Measurements from ENCODE around the gene SYMPK.
A peak's percentile ranks its signal among the peaks of the same experiment; 100 is the strongest.
"Not testable (repeated sequence)": the region's sequence is repeated elsewhere in the genome, so short reads cannot be mapped to it uniquely, and the experiment has no call there.

The SYMPK gene

GRCh38 chr19:45862564-45863334 lies at the start of gene SYMPK:
Gene SYMPK, minus strand, starts transcription at chr19:45863147. Its CDS starts 8,652 bp downstream, at chr19:45854495.
- TF ChIP-seq ZNF274 (IDR thresholded peaks at IDR 0.05; ENCODE audit: low read depth, low read length): no peak
- H3K4me3 ChIP-seq (ENCODE audit: low read length): peak within 1 kb of the TSS; percentile 88

- TF ChIP-seq ZNF274 (IDR thresholded peaks at IDR 0.05; ENCODE audit: low read depth, low read length): no peak
- no peak overlapping the region for H3K4me3 ChIP-seq (ENCODE audit: low read length)
Observed at GRCh38 chr19:45911291-45911690, 48.3 kb upstream of the SYMPK start.

GRCh38 chr19:45908956-45909355 lies 46.0 kb upstream of the SYMPK start:
- no peak overlapping the region for H3K4me3 ChIP-seq (ENCODE audit: low read length)
- no peak for TF ChIP-seq ZNF274 (IDR thresholded peaks at IDR 0.05; ENCODE audit: low read depth, low read length)

DNA sequence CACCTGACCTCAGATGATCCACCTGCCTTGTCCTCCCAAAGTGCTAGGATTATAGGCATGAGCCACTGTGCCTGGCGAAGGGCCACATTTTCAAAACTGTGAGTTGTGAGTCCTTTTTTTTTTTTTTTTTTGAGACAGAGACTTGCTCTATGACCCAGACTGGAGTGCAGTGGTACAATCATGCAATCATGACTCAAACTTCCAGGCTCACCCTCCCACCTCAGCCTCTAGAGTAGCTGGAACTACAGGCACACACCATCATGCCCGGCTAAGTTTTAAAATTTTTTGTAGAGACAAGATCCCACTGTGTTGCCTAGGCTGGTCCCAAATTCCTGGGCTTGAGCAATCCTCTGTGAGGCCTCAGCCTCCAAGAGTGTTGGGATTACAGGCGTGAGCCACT lies 43.3 kb upstream of the SYMPK start:
- TF ChIP-seq ZNF274 (IDR thresholded peaks at IDR 0.05; ENCODE audit: low read depth, low read length): no peak
- no peak overlapping the region for H3K4me3 ChIP-seq (ENCODE audit: low read length)

GRCh38 chr19:45905011-45905410 lies 42.1 kb upstream of the SYMPK start:
- TF ChIP-seq ZNF274 (IDR thresholded peaks at IDR 0.05; ENCODE audit: low read depth, low read length): no peak

GRCh38 chr19:45902651-45903625 lies 40.0 kb upstream of the SYMPK start:
- no peak for TF ChIP-seq ZNF274 (IDR thresholded peaks at IDR 0.05; ENCODE audit: low read depth, low read length)
- H3K4me3 ChIP-seq (ENCODE audit: low read length): peak overlapping the region; percentile 73; the same call in 1 of the 2 replicates

More at GRCh38 chr19:45905011-45905410, 42.1 kb upstream of the SYMPK start:
- H3K4me3 ChIP-seq (ENCODE audit: low read length): no peak overlapping the region

DNA sequence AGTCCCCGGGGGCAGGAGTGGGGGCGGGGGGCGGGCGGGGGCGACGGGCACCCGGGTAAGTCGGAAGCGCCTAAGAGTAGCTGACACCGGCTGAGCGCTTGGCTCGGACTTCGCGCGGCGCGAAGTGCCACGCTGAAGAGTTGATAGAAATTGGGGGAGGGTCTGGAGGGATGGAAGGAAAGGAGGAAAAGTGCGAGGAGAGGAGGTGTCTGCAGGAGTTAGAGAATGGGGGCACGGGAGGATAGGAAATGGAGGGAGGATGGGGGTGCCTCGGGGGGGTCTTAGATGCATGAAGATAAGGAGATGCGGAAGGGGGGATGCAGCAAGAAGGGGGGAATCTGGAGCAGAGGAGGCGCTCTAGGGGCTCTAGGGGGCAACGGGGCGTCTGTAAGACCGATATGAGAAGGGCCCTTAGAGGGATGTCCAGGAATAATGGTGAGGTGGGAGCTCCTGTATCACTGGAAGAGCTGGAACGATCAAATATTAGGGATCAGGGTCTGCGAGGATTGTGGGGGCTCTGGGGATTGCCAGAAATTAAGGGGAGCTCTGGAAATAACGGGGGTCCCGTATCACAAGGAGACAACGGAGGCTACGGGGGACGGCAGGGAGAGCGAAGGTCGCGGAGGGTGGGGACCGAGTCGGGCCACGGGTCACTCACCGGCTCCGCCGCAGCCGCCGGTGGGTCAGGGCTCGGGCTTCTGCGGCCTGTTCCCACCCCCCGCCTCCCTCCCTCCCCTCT lies 39.1 kb upstream of the SYMPK start, which contains the start of gene MYPOP:
MYPOP (minus strand) TSS at position 702 of the 739 bp plus-strand sequence. CDS start 840 bp downstream, outside the sequence.
- no peak for TF ChIP-seq ZNF274 (IDR thresholded peaks at IDR 0.05; ENCODE audit: low read depth, low read length)

GRCh38 chr19:45901432-45901911 lies 38.5 kb upstream of the SYMPK start:
- peak overlapping the region; percentile 82 for H3K4me3 ChIP-seq (ENCODE audit: low read length)
- no peak for TF ChIP-seq ZNF274 (IDR thresholded peaks at IDR 0.05; ENCODE audit: low read depth, low read length)

More for the DNA sequence above, 39.1 kb upstream of the SYMPK start, which contains the start of gene MYPOP:
- peak within 1 kb of the TSS; percentile 82 for H3K4me3 ChIP-seq (ENCODE audit: low read length)

DNA sequence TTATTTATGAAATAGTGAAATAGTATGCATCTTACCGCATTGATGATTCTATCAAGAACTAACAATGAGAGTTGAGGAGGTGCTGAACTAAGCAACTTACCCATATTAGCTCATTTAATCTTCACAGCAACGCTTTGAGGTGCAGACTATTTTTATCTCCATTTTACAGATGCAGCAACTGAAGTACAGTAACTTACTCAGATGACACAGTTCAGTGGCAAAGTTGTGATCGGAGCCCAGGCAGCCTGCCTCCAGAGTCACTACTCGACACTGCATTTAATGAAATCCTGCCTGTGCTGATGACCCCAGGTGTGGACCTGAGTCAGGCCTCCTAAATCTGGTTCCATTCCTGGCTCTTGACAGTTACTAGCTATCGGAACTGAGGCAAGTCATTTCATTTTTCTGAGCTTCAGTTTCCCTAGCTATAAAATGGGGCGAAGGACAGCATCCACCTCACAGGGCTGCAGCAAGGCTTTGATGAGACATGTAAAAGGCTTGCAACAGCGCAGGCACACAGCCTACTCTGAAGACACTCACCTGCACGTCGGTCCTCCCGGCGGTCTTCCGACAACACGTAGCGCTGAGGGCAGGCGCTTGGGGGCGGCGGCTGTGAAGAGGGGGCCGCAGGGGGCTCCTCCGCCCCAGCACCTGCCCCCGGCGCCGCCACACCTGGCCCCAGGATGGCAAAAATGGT lies 37.9 kb upstream of the SYMPK start:
- TF ChIP-seq ZNF274 (IDR thresholded peaks at IDR 0.05; ENCODE audit: low read depth, low read length): no peak
- peak overlapping the region; percentile 82; the same call in 1 of the 2 replicates for H3K4me3 ChIP-seq (ENCODE audit: low read length)

DNA sequence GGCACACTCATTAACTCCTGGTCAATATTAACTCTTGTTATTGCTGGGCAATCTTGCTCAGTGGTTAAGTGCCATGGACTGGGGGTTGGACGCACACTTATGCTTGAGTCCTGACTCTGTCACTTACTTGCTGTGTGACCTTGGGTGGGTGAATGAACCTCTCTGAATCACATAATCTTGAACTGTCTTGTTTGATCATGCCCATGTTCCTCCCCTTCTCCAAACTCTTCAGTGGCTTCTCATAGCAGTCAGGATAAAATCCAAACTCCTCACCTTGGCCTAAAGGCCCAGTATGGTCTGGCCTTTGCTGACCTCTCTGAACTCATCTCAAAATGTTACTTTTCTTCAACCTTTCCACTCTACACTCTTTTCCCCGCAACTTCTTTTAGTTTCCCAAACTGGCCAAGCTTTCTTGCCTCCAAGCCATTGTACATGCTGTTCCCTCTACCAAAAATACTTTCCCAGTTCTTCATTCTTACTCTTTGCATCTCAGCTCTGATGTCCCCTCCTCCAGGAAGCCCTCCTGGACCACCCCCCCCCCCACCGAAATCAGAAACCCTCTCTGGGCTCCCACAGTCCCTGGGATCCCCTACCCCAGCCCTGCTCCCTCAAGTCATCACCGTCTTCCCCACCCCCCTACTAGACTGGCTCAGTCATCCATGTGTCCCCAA lies 37.1 kb upstream of the SYMPK start:
- no peak for TF ChIP-seq ZNF274 (IDR thresholded peaks at IDR 0.05; ENCODE audit: low read depth, low read length)
- no peak overlapping the region for H3K4me3 ChIP-seq (ENCODE audit: low read length)

- H3K4me3 ChIP-seq (ENCODE audit: low read length): no peak overlapping the region
- TF ChIP-seq ZNF274 (IDR thresholded peaks at IDR 0.05; ENCODE audit: low read depth, low read length): no peak
Observed at GRCh38 chr19:45899253-45899652, 36.3 kb upstream of the SYMPK start.

- TF ChIP-seq ZNF274 (IDR thresholded peaks at IDR 0.05; ENCODE audit: low read depth, low read length): no peak
- no peak overlapping the region for H3K4me3 ChIP-seq (ENCODE audit: low read length)
Observed at GRCh38 chr19:45897261-45897812, 34.4 kb upstream of the SYMPK start.

- H3K4me3 ChIP-seq (ENCODE audit: low read length): not testable (repeated sequence)
Observed at GRCh38 chr19:45895983-45896599, 33.1 kb upstream of the SYMPK start.
